Right lobe of liver (tissue), 6 donors: ENCODE data around the gene SYT3. TPM values are rescaled to one million over a fixed set of nuclear protein-coding genes. Genes with fewer than 3 reads are reported as not detected.

Experiments used
- ATAC-seq, 4 donors: fragments of 200-7000 bp; cut with Tn5 transposase; one replicate each; pipeline ENCODE4 v1.9.1; 2020; ENCODE audit warnings: mild to moderate bottlenecking in 4 of 4, moderate library complexity in 4 of 4
- DNase-seq, 3 donors: peaks; one replicate each; pipeline ENCODE4 v3.0.0-alpha.2; 2020
- H3K27ac ChIP-seq, 3 donors: fragments of 200-600 bp; one replicate each; pipeline ENCODE4 v1.8.0; 2022
- H3K27me3 ChIP-seq, 2 donors: fragments of 200-600 bp; one replicate each; pipeline ENCODE4 v1.8.0; 2022
- H3K36me3 ChIP-seq, 4 donors: fragments of 200-600 bp; sonication (generic) in 1 of 4; one replicate each; pipeline versions ENCODE4 v1.5.1 to v1.8.0; 2017 to 2022; ENCODE audit warnings: control low read depth in 1 of 4
- H3K4me1 ChIP-seq, 4 donors: fragments of 200-600 bp; sonication (generic) in 1 of 4; one replicate each; pipeline versions ENCODE4 v1.5.1 to v1.8.0; 2017 to 2022; ENCODE audit warnings: control low read depth in 1 of 4
- H3K4me3 ChIP-seq, 3 donors: fragments of 200-600 bp; one replicate each; pipeline ENCODE4 v1.8.0; 2022
- H3K9me3 ChIP-seq, 4 donors: fragments of 200-600 bp; sonication (generic) in 1 of 4; one replicate each; pipeline versions ENCODE4 v1.5.1 to v1.8.0; 2017 to 2022; ENCODE audit warnings: control low read depth in 1 of 4
- CTCF ChIP-seq, 4 donors: fragments of 200-600 bp in 3 of 4; fragments of 450-650 bp in 1 of 4; IDR thresholded peaks; one replicate each; pipeline versions ENCODE4 v1.5.1 to v1.8.0; 2016 to 2022; ENCODE audit warnings: antibody characterized with exemption in 4 of 4, mild to moderate bottlenecking in 2 of 4
- POLR2A ChIP-seq: fragments of 450-650 bp; IDR thresholded peaks from one replicate; pipeline ENCODE4 v1.6.1; 2017; ENCODE audit warnings: antibody characterized with exemption, mild to moderate bottlenecking
- WGBS: methylation state at CpG from one replicate; pipeline ENCODE4 v1.1.6; 2018; ENCODE audit warnings: low coverage, low lambda C conversion rate; ENCODE audit not compliant: insufficient coverage; ENCODE audit errors: missing lambda C conversion rate; 5-methylcytosine and 5-hydroxymethylcytosine counted together
- intact Hi-C, 2 donors: fragments of 100-400 bp; cut with DNase I; formaldehyde crosslinking; loops; one replicate each; pipeline versions ENCODE4 v1.11.2 to v1.14.1; 2022
- long read RNA-seq: library from polyadenylated mRNA; unstranded; transcript quantifications from one replicate; pipeline ENCODE4 v2.0.0, GENCODE V29; 2019
- total RNA-seq, 6 experiments: library from RNA; depleted of rRNA in 2 of 6; stranded (reverse); fragments of >200 nt in 2 of 6; fragmentation: NEBNext Ultra II Directional in 3 of 6; extraction: Animal tissue kit (Norgen Biotek cat#: 25700) in 3 of 6; gene quantifications; one replicate each; pipeline versions ENCODE4 v1.1.0 to v1.2.4, GENCODE V29; 2016 to 2023
- donor health status: DM: no; HTN: yes; CAD: no.
- donor health status: DM: no; HTN: no; CAD: no.
- donor health status: DM: no; HTN: no; CAD: no.
- donor health status: DM: no; HTN: yes; CAD: no.
- donor health status: DM: no; HTN: yes; CAD: no.

The SYT3 gene, protein sequence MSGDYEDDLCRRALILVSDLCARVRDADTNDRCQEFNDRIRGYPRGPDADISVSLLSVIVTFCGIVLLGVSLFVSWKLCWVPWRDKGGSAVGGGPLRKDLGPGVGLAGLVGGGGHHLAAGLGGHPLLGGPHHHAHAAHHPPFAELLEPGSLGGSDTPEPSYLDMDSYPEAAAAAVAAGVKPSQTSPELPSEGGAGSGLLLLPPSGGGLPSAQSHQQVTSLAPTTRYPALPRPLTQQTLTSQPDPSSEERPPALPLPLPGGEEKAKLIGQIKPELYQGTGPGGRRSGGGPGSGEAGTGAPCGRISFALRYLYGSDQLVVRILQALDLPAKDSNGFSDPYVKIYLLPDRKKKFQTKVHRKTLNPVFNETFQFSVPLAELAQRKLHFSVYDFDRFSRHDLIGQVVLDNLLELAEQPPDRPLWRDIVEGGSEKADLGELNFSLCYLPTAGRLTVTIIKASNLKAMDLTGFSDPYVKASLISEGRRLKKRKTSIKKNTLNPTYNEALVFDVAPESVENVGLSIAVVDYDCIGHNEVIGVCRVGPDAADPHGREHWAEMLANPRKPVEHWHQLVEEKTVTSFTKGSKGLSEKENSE
- total RNA-seq = not detected
- long read RNA-seq = 0 reads

GRCh38 chr19:50639121-50640112, at the start of gene SYT3:
Gene SYT3, minus strand, starts transcription at chr19:50639881. Its CDS starts 2,470 bp downstream, at chr19:50637411.
- ATAC-seq (peak in 3 of 4 donors; percentile 45 to 55 (median 47)), DNase-seq (no peak)
- H3K27me3 ChIP-seq = no peaks in the 10 kb centered on the region
- H3K4me3 ChIP-seq = peak within 1 kb of the TSS in 1 of 3 donors; percentile 24
- H3K36me3 ChIP-seq = no peaks in the 10 kb centered on the region
- H3K4me1 ChIP-seq = no peaks in the 10 kb centered on the region
- no peak for TF ChIP-seq CTCF (IDR thresholded peaks at IDR 0.05)
- 3% methylated on average over 34 of the region's 76 CpGs for WGBS
- H3K9me3 ChIP-seq = no peaks in the 10 kb centered on the region
- intact Hi-C loops = no loop called here
- H3K27ac ChIP-seq = no peak within 1 kb of the TSS

- intact Hi-C loops = no loop called here
- TF ChIP-seq CTCF (IDR thresholded peaks at IDR 0.05) (no peak), POLR2A (no peak)
- Histone ChIP-seq H3K9me3 (no peaks in the 10 kb centered on the region), H3K4me3 (no peak overlapping the region), H3K36me3 (no peaks in the 10 kb centered on the region), H3K27me3 (no peaks in the 10 kb centered on the region), H3K27ac (no peak overlapping the region), H3K4me1 (no peaks in the 10 kb centered on the region)
- no peak for ATAC-seq
- no peak for DNase-seq
- 35% methylated on average over 9 of the region's 19 CpGs for WGBS
These were observed 49.1 kb upstream of the SYT3 start for GRCh38 chr19:50688766-50689165.

DNA sequence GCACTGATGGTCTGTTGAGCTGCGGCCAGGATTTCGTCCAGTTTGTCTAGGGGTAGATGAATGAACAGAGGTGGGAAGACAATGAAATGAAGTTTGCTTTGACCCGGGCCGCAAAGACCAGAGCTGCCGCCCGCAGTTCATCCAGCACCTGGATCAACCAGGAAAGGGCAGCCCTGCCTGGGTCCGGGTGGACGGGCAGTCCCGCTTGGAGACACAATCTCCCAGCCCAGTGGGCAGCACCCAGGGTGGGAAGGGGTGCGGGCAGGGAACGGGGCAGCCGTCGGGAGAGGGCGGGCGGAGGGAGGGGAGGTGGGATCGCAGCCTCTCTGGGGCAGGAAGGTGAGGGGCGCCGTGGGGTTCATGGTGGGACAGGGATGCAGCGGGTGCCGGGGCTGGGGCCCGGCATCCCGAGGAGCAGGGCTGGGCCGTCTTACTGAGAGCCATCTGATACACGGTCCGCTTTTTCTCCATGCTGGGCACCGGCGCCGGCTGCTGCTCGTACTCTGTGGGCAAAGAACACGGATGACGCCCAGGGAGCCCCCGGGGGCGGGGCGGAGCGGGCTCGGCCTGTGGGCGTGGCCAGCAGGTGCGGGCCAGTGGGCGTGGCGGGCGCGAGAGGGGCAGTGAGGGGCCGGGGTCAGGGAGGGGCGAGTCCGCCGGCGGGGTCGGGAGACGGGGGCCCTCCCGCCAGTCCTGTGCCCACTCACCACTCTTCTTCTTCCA, 46.8 kb upstream of the SYT3 start:
- Histone ChIP-seq H3K27ac (no peak overlapping the region), H3K4me3 (no peak overlapping the region), H3K4me1 (no peaks in the 10 kb centered on the region), H3K27me3 (no peaks in the 10 kb centered on the region), H3K36me3 (no peaks in the 10 kb centered on the region), H3K9me3 (no peaks in the 10 kb centered on the region)
- ATAC-seq (no peak), DNase-seq (no peak)
- 0% methylated on average over 6 of the region's 50 CpGs for whole genome bisulfite sequencing
- intact Hi-C loops = no loop called here
- TF ChIP-seq CTCF (IDR thresholded peaks at IDR 0.05) (no peak), POLR2A (no peak)
